GM21529 (cell line): ENCODE results near the gene ACTRT1.

ENCODE experiments used
- ATAC-seq: cut with Tn5 transposase; IDR thresholded peaks from one replicate; pipeline ENCODE4 v1.9.1; 2021; ENCODE audit not compliant: unreplicated experiment

ACTRT1 gene

GRCh38 chrX:128052303-128052702 is at the start of gene ACTRT1:
TSS of gene ACTRT1 (minus strand) at chrX:128052403. CDS start at chrX:128052206, 197 bp downstream.
- ATAC-seq: no peak

GRCh38 chrX:128078545-128078944 is 26.3 kb upstream of the ACTRT1 start:
- ATAC-seq: no peak

DNA sequence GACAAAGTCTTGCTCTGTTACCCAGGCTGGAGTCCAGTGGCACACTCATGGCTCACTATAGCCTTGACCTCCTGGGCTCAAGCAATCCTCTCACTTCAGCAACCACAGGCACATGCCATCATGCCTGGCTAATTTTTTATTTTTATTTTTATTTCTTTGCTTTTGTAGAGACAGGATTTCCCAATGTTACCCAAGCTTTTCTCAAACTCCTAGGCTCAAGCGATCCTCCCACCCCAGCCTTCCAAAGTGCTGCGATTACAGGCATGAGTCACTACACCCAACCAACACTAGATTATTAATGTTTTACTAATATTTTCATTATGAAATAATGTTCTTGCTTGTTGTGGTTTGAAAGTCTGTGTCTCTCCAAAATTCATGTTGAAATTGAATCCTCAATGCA is 5.2 kb upstream of the ACTRT1 start:
- no peak for ATAC-seq

GRCh38 chrX:128051526-128051925 is 677 bp downstream of the ACTRT1 start:
- no peak for ATAC-seq

GRCh38 chrX:128035318-128035717 is 16.9 kb downstream of the ACTRT1 start:
- ATAC-seq: no peak

DNA sequence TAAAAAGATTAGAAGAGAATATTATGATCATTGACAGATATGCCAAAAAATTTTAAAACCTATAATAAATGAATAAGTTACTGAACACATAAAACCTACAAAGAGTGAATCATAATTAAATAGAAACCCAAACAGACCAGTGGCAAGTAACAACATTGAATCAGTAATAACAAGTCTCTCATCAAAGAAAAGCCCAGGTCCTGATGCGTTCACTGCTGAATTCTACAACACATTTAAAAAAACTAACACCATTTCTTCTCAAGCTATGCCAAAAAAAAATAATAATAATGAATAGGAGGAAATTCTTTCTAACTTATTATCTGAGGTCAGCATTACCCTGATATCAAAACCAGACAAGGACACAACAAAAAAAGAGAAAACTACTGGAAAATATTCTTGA is 30.6 kb downstream of the ACTRT1 start:
- no peak for ATAC-seq

GRCh38 chrX:128020701-128021100 is 31.5 kb downstream of the ACTRT1 start:
- no peak for ATAC-seq

GRCh38 chrX:128019218-128019617 is 33.0 kb downstream of the ACTRT1 start:
- no peak for ATAC-seq

GRCh38 chrX:128012015-128012414 is 40.2 kb downstream of the ACTRT1 start:
- ATAC-seq: no peak

- ATAC-seq: no peak
These were observed 44.3 kb downstream of the ACTRT1 start for GRCh38 chrX:128007882-128008281.
